GM18502 (cell line): ENCODE results near the gene IL17RD.

Experiments
- ATAC-seq: cut with Tn5 transposase; IDR thresholded peaks from one replicate; pipeline ENCODE4 v1.9.1; 2021; ENCODE audit warnings: mild to moderate bottlenecking; ENCODE audit not compliant: unreplicated experiment, poor library complexity

IL17RD gene

DNA sequence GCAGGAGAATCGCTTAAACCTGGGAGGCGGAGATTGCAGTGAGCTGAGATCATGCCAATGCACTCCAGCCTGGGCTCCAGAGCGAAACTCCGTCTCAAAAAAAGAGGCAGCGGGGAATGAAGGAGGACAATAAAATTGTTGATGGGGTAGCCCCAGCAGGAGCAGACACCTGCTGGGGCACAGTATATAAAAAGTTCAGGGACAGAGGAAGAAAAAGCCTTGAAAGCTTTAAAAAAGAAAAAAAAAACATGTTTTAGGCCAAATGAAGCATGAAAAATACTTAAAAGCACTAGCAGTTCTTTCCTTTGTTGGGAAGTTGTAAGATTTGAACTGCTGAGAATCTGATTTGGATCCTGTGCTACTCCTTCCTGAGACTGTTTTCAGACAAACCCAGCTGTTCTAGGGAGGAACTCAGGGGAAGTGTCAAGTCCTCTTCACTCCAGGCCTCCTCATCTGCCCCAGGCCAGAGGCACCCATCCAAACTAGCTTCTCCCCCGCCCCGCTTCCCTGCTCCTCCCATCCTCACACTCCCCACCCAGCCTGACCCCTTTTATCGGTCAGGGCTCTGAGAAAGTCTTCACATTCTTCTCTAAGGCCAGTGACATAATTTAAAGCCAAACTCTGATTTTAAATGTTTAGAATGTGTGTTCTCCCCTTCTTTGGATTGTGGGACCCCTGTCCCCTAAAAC, 4.9 kb downstream of the IL17RD start:
- no peak for ATAC-seq

DNA sequence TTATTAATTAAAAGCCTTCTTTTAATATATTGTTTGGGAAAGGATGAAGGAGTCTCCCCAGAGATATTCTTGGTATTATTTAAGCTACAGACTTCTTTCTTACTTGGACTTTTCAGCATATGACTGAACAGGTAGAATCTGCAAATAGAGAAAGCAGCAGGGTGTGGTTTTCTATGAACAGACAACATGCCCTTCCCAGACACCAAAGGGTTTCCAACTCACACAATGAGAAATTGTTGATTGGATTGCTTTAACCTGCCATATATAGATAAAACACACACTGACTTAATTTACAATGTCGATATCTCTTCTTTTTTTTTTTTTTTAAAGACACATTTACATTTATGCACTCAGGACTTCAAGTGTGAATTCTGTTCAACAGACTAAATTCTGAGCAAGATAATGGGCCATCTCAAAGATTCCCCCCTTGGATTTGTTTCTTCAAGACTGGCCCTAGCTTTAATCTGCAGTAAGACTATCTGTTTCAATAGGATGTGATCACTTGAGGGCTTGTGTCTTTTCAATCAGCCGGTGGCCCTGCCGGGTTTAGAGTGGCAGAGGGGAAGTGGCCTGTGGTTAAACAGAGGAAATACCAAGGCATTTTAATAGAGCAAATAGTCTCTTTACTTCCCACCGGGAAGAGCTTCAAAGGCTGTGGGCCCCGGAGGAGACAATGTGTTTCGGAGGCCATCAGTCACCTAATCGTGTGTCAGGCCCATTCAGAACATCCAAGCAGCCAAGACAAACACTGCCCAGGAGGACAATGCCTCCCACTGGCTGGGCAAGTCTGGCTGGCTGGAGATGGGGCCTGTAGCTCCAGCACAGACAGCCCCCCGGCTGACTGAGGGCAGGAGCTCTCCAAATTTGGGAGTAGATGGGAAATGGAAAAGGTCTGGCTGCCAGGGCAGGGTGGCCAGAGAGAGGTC, 6.1 kb downstream of the IL17RD start:
- no peak for ATAC-seq

DNA sequence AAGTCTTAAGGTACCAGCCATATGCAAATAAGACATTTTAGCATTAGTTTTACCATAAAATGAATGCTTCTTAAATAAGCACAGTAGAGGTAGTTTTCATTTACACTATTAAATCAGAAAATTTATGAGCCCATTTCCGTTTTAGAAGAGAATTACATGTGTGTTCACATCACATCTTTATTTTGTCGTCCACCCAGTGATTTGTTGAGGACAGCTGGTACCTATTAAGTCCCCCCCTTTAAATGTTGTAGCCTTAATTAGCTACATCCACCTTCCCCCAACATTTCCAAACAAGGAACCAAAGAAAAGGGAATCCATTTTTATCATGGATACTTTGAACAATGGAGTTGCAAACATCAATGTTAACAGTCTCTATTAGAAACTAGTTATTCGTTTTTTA, 6.8 kb downstream of the IL17RD start:
- ATAC-seq: no peak

DNA sequence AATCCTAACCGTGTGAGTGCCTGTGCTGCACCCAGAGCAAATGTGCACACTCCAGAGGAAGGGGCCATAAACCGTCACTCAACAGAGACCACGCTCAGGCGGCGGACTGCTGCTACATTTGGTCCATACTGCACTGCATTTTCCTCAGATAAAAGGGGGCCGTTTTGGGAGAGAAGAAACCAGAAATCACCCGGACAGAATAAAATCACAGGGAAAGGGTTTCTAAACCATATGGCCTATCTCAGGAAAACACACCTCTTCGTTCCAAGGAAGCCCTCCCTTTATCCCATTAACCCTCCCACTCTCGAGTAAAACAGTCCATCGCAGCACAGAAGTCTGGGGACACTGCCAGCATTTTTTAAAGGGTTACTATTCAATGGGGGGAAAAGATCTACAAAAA, 7.6 kb downstream of the IL17RD start:
- no peak for ATAC-seq

DNA sequence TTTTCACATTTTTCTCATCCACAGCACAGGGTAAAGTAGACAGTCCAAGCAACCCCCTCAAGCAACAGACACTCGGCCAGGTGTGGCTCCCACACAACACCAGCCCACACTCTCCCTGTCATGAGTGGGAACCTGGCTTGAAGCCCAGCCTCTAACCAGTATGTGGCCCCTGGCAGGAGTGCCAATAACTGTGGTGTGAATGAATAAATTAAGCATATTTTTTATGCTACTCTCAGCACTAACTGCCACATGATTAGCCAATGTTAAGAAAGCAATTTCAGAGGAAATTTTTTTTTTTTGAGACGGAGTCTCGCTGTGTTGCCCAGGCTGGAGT, 9.9 kb downstream of the IL17RD start:
- ATAC-seq: no peak

DNA sequence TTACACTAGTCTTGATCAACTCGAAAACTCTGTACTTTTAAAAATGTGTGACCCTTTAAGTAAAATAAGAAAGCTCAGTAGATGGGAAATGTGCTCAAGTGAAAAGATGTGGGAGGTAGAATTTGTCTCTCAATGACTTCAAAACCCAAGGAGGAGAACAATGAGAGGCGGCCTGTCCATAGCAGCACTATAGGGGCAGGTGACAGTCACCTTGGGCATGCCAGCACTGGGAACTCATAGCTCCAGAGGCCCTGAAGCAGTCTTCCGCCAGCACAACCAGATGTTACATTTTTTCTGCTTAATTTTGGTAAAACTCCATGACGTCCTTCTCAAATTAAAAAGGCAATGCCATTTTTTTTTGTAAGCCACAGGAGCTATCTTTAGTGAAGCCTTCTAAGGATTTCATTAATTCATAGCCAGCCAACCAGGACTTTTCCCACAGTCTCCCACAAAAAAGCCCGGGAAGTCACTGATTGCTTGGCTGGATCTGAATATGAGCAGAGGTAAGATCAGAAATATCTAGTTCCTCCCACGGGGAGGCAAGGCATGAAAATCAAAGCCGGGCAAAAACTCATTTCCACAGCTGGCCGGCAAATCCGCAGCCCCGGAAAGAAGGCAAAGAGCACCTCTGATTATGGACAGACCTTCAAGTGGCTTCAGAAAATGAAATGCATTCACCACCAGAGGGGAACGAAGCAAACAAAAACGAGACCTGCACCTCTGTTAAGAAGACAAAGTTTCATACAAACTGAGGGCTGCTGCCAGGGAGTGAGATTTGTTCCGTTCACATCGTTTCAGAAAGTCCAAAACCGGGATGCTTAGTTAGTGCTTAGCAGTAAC, 10.5 kb downstream of the IL17RD start:
- ATAC-seq: no peak

DNA sequence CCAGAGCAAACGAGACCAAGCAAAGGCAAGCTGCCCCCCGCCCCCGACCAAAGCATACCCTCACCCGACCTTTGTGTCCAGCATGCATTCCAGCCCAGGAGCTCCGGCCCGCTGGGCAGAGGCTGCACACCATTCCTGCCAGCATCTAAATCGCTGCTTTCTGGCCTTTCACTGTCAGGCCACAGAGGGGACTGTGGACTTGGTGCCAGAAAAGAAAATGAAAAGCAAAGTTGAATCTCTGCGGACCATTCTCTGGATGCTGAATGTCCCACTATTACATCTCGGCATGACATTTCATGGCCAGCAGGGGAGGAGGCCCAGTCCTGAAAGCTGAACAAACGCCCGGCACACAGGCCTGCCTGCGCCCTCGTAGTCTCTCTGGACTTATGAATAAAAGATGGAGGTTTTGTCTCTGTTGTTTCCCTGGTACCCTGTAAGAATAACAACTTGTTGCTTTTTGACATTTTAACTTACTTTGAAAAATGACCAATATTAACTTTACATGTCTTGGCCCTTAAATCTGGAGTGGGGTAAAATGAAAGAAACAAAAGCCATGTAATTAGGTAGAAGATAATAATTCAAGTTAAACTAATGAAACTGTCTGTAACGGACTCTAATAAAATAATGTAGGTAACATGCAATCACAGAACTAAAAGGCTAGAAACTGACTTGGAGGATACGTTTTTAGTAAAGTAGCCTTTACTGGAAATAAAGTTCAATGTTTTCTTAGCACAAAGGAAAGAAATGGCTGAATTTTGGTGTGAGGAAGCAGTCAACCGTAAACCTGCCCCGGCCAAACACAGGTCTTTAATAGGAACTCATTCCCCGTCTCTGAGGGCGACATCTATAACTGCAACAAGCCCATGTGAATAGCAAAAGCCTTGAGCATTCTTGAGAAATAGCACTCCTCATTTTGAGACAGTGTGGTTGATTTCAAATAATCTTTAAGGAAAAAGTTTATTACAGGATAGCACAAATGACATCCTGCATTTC, 12.7 kb downstream of the IL17RD start:
- ATAC-seq: no peak

DNA sequence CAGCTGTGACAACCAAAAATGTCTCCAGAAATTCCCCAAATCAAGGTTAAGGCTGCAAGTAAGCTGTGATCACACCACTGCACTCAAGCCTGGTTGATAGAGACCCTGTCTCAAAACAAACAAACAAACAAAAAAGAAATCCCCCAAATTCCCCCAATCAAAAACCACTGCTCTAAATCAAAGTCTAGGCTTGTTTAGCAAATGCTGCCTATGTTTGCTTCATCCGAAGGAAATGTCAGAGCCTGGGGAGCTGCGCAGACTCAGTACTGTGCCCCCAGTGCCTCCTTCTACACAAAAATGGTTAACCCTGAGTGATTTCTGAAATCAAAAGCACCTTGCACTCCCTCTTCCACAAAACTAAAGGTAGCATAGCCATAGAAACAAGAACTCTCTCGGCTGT, 13.4 kb downstream of the IL17RD start:
- ATAC-seq: no peak

DNA sequence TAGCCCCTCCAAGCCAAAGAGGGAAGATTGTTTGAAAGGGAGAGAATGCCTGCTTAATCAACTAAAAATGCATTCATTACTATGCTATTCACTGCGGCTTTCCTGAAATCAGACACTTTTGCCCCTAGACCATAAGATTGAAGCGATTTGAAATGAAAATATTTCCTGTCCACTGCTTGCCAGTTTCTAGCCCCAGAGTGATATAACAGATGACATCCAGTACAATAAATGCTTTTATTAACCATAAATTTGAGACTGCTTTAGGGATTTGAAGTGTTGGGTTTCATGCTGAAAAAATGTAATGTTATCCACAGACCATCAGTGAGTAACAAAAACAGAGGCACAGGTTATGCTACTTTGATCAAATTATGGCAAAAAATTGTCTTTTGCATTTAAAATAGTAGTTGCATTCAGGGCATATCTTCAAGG, 14.1 kb downstream of the IL17RD start:
- ATAC-seq: no peak

DNA sequence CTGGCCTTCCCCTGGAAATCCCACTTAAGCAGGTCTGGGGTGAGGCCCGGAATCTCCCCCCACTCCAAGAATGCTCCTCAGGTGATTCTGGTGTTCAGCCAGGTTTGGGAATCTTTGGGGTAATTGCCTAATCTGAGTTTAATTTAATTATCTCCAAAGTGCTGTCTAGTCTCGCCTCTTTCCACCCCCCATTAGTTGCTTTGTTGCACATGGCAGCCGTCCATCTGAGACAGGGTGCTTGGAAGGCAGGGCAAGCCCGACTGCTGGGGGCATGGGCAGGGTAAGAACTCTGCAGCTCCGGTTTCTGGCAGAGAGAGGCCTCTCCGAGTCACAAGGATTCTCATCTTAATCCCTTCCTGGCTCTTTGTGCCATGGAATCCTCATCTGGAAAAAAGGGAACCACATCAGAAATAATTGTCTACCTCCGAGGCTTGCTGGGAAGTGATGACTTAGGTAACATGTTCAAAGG, 15.0 kb downstream of the IL17RD start:
- no peak for ATAC-seq

DNA sequence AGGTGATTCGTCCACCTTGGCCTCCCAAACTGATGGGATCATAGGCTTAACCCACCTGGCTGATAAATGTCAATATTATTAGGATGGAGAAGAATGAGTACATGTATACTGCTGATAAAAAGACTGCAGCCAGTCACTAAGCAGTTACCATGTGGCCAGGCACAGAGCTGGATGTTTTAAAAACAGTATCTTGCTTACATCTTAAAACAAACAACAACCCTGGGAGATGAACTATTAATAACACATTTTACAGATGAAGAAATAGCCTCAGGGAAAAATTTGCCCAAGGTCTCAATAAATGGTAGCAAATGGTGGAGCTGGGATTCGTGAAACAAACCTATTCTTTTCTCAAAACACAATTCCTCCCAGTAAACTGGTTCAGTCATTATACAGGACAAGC, 18.1 kb downstream of the IL17RD start:
- no peak for ATAC-seq

DNA sequence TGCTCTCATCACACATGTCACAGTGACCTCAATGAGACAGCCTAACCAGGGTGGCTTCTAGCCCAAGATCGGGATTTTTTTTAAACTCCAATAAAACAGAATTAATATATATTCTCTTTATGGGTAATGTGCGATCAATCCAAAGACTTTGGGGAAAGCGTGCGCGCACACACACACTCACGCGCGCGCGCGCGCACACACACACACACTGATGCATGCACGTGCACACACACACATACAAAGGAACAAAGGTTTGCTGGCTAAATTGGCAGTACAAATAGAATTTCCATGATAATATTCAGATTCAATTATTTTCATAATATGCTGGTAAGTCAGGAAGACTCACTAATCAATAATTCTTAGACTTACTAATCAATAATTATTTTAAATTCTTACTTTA, 19.3 kb downstream of the IL17RD start:
- ATAC-seq: no peak

DNA sequence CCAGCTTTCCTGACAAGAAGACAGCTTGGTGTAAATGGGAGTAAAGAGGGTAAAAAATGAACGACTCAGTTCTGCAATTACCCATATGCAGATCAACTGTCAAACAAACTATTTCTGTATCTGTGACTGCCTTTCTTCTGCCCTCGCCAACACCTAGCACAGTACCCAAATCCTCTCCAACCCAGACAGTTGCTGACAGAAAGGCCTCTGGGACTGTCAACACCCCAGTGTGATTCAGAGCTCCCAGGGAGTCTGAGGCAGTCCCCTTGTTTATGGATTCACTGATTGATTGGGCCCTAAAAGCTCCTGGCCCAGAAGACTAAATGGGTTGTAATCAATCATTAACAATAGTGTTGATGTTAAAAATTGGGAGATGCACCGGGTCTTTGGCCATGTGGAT, 20.2 kb downstream of the IL17RD start:
- no peak for ATAC-seq

DNA sequence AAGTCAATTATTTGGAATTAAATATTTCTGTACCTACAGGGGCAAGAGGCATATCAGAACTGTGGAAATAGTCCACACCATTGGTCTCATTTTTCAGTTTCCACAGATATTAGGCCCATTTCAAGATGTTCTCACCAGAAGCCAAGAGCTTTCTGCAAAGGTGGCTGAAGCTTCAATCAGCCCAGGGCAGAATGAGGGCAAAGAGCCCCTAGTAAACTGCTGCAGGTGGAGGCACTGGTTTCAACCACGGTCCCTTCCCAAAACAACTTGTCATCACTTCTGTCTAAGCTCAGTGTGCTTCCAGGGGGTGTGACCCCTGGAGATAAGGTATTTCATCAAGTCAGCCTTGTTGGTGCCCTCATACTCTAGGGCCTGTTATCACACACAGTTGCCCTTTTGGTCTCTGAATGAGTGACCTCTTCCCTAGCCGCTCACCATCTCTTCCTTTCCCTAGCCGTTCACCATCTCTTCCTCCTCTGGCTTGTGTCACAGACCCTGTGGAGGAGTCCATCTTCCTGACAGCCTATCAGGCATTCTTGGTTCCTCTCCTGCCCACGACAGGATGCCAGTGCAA, 21.2 kb downstream of the IL17RD start:
- ATAC-seq: no peak

DNA sequence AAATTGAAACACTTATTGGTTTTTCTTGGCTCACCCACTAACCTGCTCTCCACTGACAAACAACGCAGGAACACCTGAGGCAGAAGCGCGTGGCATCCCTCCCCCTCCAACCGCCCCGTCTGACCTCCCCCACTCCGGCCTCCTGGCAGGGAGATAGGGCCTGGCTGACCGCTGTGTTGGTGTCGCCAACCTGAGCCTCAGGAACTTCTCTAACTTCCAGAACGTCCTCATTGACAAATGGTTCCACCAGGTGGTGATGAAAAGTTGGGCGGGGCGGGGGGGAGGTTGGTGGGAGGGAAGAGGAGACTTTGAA, 22.8 kb downstream of the IL17RD start:
- no peak for ATAC-seq

DNA sequence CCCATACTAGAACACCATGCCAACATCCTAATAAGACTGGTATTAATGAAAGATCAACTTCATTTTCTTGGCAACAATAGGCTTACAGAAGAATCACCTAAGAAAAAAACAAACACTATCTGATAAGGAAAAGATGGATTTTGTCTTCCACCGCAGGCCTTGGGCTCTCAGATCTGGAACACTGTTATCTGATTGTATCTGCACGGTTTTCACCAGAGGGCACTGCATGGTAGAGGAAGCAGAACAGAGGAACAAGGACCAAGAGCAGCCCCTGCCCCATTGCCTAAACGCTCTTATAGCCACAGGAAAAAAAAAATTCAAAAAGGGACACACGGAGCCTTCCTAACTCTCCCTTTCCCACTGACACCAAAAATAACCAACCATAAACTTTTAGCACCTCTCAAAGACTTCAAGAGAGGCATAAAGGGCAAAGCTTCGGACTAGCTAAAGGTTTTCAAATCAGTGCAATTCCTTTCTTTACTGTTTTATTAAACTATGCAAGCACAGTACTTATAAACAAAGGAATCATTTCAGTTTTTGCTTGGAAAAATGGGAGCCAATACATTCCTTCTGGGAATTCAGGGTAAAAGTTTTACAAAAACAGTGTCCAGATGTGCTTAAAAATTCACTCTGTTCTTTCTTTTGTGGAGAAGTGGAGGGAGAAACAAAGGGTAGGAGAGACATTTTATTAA, 23.3 kb downstream of the IL17RD start:
- ATAC-seq: no peak

DNA sequence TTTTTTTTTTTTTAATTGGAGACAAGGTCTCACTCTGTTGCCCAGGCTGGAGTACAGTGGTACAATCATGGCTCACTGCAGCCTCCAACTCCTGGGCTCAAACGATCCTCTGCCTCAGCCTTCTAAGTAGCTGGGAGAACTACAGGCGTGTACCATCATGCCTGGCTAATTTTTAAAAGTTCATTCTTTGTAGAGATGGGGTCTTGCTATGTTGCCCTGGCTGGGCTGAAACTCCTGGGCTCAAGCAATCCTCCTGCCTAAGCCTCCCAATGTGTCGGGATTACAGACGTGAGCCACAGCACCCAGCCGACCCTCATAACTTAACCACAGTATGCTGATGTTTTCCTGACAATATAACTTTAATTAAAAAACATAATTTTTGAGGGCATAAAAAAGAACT, 24.3 kb downstream of the IL17RD start:
- ATAC-seq: no peak

DNA sequence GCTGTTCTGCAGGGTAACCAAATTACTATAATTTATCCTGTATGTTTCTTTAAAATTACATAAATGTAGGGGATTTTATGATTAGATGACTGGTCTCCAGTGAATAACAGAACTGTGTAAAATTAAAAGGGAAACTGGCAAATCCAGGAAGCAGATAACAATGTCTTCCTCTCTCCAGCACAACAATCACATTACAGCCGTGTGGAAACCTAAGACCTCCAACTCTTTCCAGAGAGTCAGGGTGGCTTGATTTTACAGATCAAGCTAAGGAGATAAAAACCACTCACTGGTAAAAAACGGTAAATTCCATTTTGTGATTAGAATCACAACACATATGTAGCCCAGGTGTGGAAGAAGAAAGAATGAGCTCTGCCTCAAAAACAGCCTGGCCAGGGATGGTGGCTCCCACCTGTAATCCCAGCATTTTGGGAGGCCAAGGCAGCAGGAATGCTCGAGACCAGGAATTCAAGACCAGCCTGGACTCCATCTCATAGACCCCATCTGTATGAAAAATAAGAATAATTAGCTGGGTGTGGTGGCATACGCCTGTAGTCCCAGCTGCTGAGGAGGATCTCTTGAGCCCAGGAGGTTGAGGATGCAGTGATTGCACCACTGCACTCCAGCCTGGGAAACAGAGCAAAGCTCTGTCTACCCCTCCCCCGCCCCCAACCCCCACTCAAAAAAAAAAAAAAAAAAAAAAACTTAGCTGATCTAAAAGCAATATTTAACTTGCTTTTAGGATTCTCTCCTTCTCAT, 29.0 kb downstream of the IL17RD start:
- ATAC-seq: no peak
